ENCODE results near the gene SH2D3A.
A peak's percentile ranks its signal among the peaks of the same experiment; 100 is the strongest.
"Not testable (repeated sequence)": the region's sequence is repeated elsewhere in the genome, so short reads cannot be mapped to it uniquely, and the experiment has no call there.

The SH2D3A gene

GRCh38 chr19:6797646-6798045 is 30.4 kb upstream of the SH2D3A start:
- Mint-ChIP-seq H3K27me3 (no peaks in the 10 kb centered on the region), H3K4me1 (ENCODE audit: low read depth) (peaks cover 78% of the 10 kb centered on the region), H3K27ac (peak overlapping the region; percentile 68), H3K9me3 (ENCODE audit: low read depth) (no peaks in the 10 kb centered on the region), H3K36me3 (peaks cover 19% of the 10 kb centered on the region), H3K4me3 (no peak overlapping the region)

GRCh38 chr19:6796278-6796677 is 29.0 kb upstream of the SH2D3A start:
- Mint-ChIP-seq H3K27ac (peak overlapping the region; percentile 52), H3K27me3 (no peaks in the 10 kb centered on the region), H3K36me3 (peaks cover 28% of the 10 kb centered on the region), H3K4me3 (no peak overlapping the region), H3K4me1 (ENCODE audit: low read depth) (peaks cover 83% of the 10 kb centered on the region), H3K9me3 (ENCODE audit: low read depth) (no peaks in the 10 kb centered on the region)

GRCh38 chr19:6794686-6795431 is 27.6 kb upstream of the SH2D3A start:
- no peak overlapping the region for H3K4me3 Mint-ChIP-seq
- H3K4me1 Mint-ChIP-seq (ENCODE audit: low read depth) = peaks cover 85% of the 10 kb centered on the region
- peak overlapping the region; percentile 58 for H3K27ac Mint-ChIP-seq
- peaks cover 28% of the 10 kb centered on the region for H3K36me3 Mint-ChIP-seq
- no peaks in the 10 kb centered on the region for H3K9me3 Mint-ChIP-seq (ENCODE audit: low read depth)
- no peaks in the 10 kb centered on the region for H3K27me3 Mint-ChIP-seq

GRCh38 chr19:6793973-6794372 is 26.7 kb upstream of the SH2D3A start:
- Mint-ChIP-seq H3K9me3 (ENCODE audit: low read depth) (no peaks in the 10 kb centered on the region), H3K4me3 (no peak overlapping the region), H3K27ac (peak overlapping the region; percentile 58), H3K4me1 (ENCODE audit: low read depth) (peaks cover 83% of the 10 kb centered on the region), H3K27me3 (no peaks in the 10 kb centered on the region), H3K36me3 (peaks cover 28% of the 10 kb centered on the region)

GRCh38 chr19:6793411-6793810 is 26.2 kb upstream of the SH2D3A start:
- Mint-ChIP-seq H3K36me3 (peaks cover 28% of the 10 kb centered on the region), H3K27ac (no peak overlapping the region), H3K4me1 (ENCODE audit: low read depth) (peaks cover 85% of the 10 kb centered on the region), H3K9me3 (ENCODE audit: low read depth) (no peaks in the 10 kb centered on the region), H3K27me3 (no peaks in the 10 kb centered on the region), H3K4me3 (no peak overlapping the region)

GRCh38 chr19:6791237-6791636 is 24.0 kb upstream of the SH2D3A start:
- H3K27me3 Mint-ChIP-seq = no peaks in the 10 kb centered on the region
- no peak overlapping the region for H3K4me3 Mint-ChIP-seq
- H3K4me1 Mint-ChIP-seq (ENCODE audit: low read depth) = peaks cover 72% of the 10 kb centered on the region
- peaks cover 27% of the 10 kb centered on the region for H3K36me3 Mint-ChIP-seq
- peak overlapping the region; percentile 81 for H3K27ac Mint-ChIP-seq
- H3K9me3 Mint-ChIP-seq (ENCODE audit: low read depth) = no peaks in the 10 kb centered on the region

GRCh38 chr19:6790194-6791128 is 23.2 kb upstream of the SH2D3A start:
- peak overlapping the region; percentile 54 for H3K27ac Mint-ChIP-seq
- H3K4me3 Mint-ChIP-seq = peak overlapping the region; percentile 10
- no peaks in the 10 kb centered on the region for H3K27me3 Mint-ChIP-seq
- peaks cover 70% of the 10 kb centered on the region for H3K4me1 Mint-ChIP-seq (ENCODE audit: low read depth)
- H3K36me3 Mint-ChIP-seq = peaks cover 27% of the 10 kb centered on the region
- no peaks in the 10 kb centered on the region for H3K9me3 Mint-ChIP-seq (ENCODE audit: low read depth)

- Mint-ChIP-seq H3K4me3 (peak overlapping the region; percentile 10), H3K36me3 (peaks cover 20% of the 10 kb centered on the region), H3K27me3 (no peaks in the 10 kb centered on the region), H3K27ac (peak overlapping the region; percentile 84), H3K4me1 (ENCODE audit: low read depth) (peaks cover 65% of the 10 kb centered on the region), H3K9me3 (ENCODE audit: low read depth) (no peaks in the 10 kb centered on the region)
Measured at GRCh38 chr19:6788896-6789295, 21.7 kb upstream of the SH2D3A start.

- no peaks in the 10 kb centered on the region for H3K9me3 Mint-ChIP-seq (ENCODE audit: low read depth)
- H3K4me3 Mint-ChIP-seq = no peak overlapping the region
- no peak overlapping the region for H3K27ac Mint-ChIP-seq
- H3K4me1 Mint-ChIP-seq (ENCODE audit: low read depth) = peaks cover 59% of the 10 kb centered on the region
- no peaks in the 10 kb centered on the region for H3K27me3 Mint-ChIP-seq
- H3K36me3 Mint-ChIP-seq = peaks cover 18% of the 10 kb centered on the region
Measured at GRCh38 chr19:6787393-6787792, 20.2 kb upstream of the SH2D3A start.

- peaks cover 19% of the 10 kb centered on the region for H3K36me3 Mint-ChIP-seq
- no peak overlapping the region for H3K4me3 Mint-ChIP-seq
- peak overlapping the region; percentile 66 for H3K27ac Mint-ChIP-seq
- H3K4me1 Mint-ChIP-seq (ENCODE audit: low read depth) = peaks cover 55% of the 10 kb centered on the region
- no peaks in the 10 kb centered on the region for H3K27me3 Mint-ChIP-seq
- no peaks in the 10 kb centered on the region for H3K9me3 Mint-ChIP-seq (ENCODE audit: low read depth)
Measured at GRCh38 chr19:6779206-6779605, 12.0 kb upstream of the SH2D3A start.

- peaks cover 19% of the 10 kb centered on the region for H3K36me3 Mint-ChIP-seq
- peak overlapping the region; percentile 66 for H3K27ac Mint-ChIP-seq
- no peaks in the 10 kb centered on the region for H3K27me3 Mint-ChIP-seq
- H3K4me3 Mint-ChIP-seq = no peak overlapping the region
- H3K4me1 Mint-ChIP-seq (ENCODE audit: low read depth) = peaks cover 53% of the 10 kb centered on the region
- no peaks in the 10 kb centered on the region for H3K9me3 Mint-ChIP-seq (ENCODE audit: low read depth)
Measured at GRCh38 chr19:6778386-6778785, 11.2 kb upstream of the SH2D3A start.

GRCh38 chr19:6777434-6777833 is 10.2 kb upstream of the SH2D3A start:
- Mint-ChIP-seq H3K9me3 (ENCODE audit: low read depth) (no peaks in the 10 kb centered on the region), H3K4me3 (peak overlapping the region; percentile 22), H3K27ac (peak overlapping the region; percentile 72), H3K36me3 (peaks cover 19% of the 10 kb centered on the region), H3K27me3 (no peaks in the 10 kb centered on the region), H3K4me1 (ENCODE audit: low read depth) (peaks cover 52% of the 10 kb centered on the region)

- H3K4me1 Mint-ChIP-seq (ENCODE audit: low read depth) = peaks cover 56% of the 10 kb centered on the region
Measured at GRCh38 chr19:6776999-6777398, 9.8 kb upstream of the SH2D3A start.

GRCh38 chr19:6776045-6776444 is 8.8 kb upstream of the SH2D3A start:
- H3K27ac Mint-ChIP-seq = peak overlapping the region; percentile 37
- H3K9me3 Mint-ChIP-seq (ENCODE audit: low read depth); H3K27me3 Mint-ChIP-seq: not testable (repeated sequence)
- H3K4me1 Mint-ChIP-seq (ENCODE audit: low read depth) = peaks cover 51% of the 10 kb centered on the region
- H3K36me3 Mint-ChIP-seq = peaks cover 19% of the 10 kb centered on the region
- H3K4me3 Mint-ChIP-seq = peak overlapping the region; percentile 59

More at GRCh38 chr19:6776999-6777398, 9.8 kb upstream of the SH2D3A start:
- peaks cover 19% of the 10 kb centered on the region for H3K36me3 Mint-ChIP-seq
- no peaks in the 10 kb centered on the region for H3K9me3 Mint-ChIP-seq (ENCODE audit: low read depth)
- H3K27ac Mint-ChIP-seq = peak overlapping the region; percentile 72
- H3K4me3 Mint-ChIP-seq = peak overlapping the region; percentile 22
- H3K27me3 Mint-ChIP-seq = no peaks in the 10 kb centered on the region

All from activated naive CD8-positive, alpha-beta T cell (primary cell).